Frontal cortex (tissue), 4 donors: Measurements from ENCODE around the gene CHCHD6. TPM values are rescaled to one million over a fixed set of nuclear protein-coding genes. Genes with fewer than 3 reads are reported as not detected.

Experiments
- DNase-seq, 2 donors: peaks; one replicate each; pipeline ENCODE4 v3.0.0; 2012; ENCODE audit warnings: low spot score in 2 of 2
- FAIRE-seq: peaks from 2 replicates; lab custom pipeline; 2012; peaks lifted over from hg19 to GRCh38; lab: Jason Lieb, UNC
- total RNA-seq: library from RNA; depleted of rRNA; stranded (reverse); fragments of >200 nt; gene quantifications from one replicate; pipeline ENCODE4 v1.2.3, GENCODE V29; 2014
- donor health status: control.
- donor health status: control.
- donor health status: control.

Gene CHCHD6
- total RNA-seq, 1 donor from 2014 or later = 33.8 TPM

DNA sequence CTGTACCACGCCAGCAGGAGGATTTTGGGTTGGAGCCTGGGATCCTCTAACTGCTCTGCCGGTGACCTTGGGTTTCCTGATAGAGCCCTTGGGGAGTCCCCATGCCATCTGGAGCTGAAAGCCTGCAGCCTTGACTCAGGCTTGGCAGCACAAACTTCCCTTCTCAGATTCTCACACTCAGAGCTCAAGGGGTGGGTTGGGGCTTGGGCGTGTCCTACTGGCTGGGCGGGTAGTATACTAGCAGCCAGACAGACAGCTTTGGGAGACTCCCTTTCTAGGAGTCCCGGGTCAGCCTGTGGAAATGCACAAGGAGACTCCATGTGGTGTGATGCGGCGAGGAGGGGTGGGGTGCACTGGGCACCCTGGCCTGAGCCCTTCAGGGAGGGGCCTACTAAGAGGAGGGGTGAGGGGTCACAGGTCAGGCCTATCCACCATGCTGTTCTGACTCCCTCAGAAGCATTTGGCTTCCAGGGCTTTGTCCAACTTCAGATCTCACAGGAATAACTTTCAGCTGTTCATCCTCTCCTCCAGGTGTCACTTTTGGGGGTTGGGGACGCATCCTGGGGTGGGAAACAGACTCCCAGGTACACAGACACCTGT is 257.3 kb downstream of the CHCHD6 start:
- no peak for DNase-seq
- FAIRE-seq = no peak

- DNase-seq (no peak), FAIRE-seq (no peak)
These were observed 257.9 kb downstream of the CHCHD6 start for GRCh38 chr3:126961791-126962461.

GRCh38 chr3:126962756-126963155 is 258.7 kb downstream of the CHCHD6 start:
- DNase-seq (no peak), FAIRE-seq (no peak)

DNA sequence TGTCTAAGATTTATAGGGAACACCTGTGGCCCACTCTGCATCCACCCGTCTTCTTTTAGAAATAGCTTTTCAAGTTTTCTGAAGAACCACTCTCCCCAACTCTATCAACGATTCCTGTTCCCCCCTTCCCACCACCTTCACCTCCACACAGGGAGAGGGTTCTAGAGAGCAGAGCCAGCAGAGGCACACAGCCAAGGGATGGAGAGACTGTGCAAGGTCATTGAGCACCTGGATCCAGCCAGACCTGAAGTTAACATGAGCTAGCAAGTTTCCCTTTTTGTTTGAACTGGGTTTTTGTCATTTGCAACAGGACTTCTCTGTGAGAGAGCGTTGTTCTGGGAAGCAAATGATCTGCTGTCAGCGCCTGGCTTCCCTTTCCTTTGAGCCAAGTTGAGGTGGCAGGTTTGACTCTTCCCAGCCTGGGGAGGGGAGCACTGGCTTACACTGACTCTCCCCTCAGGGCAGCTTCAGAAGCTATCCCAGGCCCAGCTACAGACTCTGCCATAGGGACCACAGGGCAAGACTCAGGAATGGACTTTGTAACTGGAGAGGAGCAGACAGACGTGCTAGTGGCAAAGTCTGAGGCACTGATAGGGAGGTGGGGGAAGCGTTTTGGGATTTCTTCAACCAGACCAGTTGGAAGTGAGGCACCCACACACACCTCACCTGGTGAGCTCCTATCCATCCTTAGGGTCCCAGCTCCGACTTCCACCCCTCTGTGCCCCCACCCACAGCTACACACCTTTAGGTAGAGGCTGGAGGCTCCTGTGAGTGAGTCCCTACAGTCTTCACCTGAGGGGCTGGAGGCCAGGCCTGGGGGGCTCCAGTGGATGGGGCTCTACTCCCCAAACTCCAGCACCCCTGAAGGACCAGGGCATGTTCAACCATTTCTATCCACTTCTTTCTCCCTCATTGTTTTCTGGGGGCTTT is 259.5 kb downstream of the CHCHD6 start:
- no peak for FAIRE-seq
- DNase-seq = no peak

GRCh38 chr3:126964261-126964660 is 260.2 kb downstream of the CHCHD6 start:
- DNase-seq = no peak
- no peak for FAIRE-seq

GRCh38 chr3:126964950-126965349 is 260.9 kb downstream of the CHCHD6 start:
- DNase-seq (no peak), FAIRE-seq (no peak)

DNA sequence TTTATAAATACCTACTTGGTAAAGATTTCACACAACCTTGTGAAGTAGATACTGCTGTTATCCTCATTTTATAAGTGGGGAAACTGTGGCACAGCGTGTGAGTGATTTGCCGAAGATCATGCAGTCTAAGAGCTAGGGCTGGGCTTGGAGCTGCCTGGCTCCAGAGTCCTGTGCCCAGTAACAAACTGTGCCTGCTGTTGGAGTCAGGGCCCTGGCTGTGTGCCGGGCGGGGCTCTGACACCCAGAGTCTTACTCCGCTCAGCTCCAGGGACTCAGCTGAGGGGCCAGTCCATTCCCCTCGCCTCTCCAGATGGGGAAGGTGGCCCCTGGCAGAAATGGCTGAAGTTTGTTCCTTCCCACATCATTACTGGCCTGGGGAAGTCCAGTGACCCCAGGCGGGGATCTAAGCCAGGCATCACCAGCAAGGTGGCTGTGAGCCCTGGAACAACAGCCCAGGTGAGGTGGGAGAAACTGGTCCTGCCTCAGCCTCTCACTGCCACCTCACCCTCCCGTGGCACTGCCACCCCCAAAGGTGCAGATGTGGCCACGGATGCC is 261.6 kb downstream of the CHCHD6 start:
- FAIRE-seq = no peak
- no peak for DNase-seq

DNA sequence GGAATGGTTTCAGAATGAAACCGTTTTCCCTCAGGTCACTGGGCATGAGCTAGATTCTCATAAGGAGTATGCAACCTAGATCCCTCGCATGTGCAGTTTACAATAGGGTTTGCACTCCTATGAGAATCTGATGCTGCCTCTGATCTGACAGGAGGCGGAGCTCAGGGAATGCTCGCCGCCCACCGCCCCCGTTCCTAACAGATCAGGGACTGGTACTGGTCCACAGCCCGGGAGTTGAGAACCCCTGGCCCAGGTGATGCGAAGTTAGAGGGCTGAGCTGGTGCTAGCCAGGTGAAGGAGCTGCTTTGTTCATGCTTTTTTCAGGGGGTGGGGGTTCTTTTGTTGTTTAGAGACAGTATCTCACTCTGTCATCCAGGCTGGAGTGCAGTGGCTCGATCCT is 263.3 kb downstream of the CHCHD6 start:
- FAIRE-seq = no peak

GRCh38 chr3:126968391-126969390 is 264.7 kb downstream of the CHCHD6 start:
- DNase-seq (no peak), FAIRE-seq (no peak)

More for the DNA sequence above, 263.3 kb downstream of the CHCHD6 start:
- no peak for DNase-seq

GRCh38 chr3:126969586-126969985 is 265.5 kb downstream of the CHCHD6 start:
- FAIRE-seq = no peak

DNA sequence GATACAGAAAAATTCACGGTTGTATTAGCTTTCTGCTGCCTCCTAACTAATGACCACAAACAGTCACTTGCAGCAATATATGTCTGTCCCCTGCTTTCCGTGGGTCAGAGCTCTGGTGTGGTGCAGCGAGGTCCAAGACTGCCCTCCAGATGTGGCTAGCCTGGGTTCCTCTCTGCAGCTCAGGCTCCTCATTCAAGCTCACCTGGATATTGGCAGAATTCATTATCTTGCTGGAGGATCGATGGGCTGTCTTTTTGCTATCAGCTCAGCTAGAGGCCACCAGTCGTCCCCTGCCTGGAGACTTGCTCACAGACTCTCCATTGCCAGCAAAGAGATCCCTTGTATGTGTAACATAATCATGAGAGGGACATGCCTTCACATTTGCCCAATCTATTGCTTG is 266.1 kb downstream of the CHCHD6 start:
- no peak for DNase-seq
- FAIRE-seq = no peak

More at GRCh38 chr3:126969586-126969985, 265.5 kb downstream of the CHCHD6 start:
- DNase-seq = no peak

GRCh38 chr3:126970921-126971320 is 266.9 kb downstream of the CHCHD6 start:
- no peak for FAIRE-seq
- no peak for DNase-seq

GRCh38 chr3:126971891-126972351 is 267.9 kb downstream of the CHCHD6 start:
- FAIRE-seq (no peak), DNase-seq (no peak)

DNA sequence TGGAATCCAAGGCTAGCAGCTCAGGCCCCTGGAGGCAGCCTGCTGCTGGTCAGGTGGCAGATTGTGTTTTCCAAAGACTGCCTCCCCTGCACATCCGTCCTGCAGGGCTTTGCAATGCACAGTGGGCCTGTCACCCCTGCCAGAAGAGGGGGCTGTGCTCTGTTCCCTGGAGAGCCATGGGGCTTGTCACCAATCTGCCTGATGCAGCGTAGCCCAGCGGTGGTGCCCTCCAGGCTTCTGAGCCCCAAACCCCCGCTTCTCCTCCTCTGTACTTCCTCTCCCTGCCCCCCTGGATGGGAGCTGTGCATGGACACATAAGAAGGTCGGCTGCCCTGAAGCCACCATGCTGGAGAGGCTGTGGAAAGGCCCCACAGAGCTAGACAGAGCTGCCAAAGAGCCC is 268.8 kb downstream of the CHCHD6 start:
- no peak for FAIRE-seq
- no peak for DNase-seq

DNA sequence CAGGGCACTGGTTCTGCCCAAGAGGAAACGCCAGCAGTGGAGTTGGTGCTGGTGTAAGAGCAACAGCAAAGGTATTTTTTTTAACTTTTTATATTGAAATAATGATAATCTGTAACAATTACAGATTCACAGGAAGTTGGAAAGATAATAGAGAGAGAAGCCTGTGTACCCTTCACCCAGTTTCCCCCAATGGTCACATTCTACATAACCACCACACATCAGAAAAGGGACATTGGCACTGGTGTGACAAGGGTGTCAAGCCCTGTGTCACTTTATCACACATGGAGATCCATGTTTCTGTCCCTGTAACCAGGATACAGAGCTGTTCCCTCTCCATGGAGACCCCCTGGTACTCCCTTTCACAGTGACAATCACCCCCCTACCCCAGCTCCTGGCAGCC is 269.8 kb downstream of the CHCHD6 start:
- FAIRE-seq (no peak), DNase-seq (no peak)

GRCh38 chr3:126974756-126975155 is 270.7 kb downstream of the CHCHD6 start:
- no peak for DNase-seq
- FAIRE-seq = no peak

DNA sequence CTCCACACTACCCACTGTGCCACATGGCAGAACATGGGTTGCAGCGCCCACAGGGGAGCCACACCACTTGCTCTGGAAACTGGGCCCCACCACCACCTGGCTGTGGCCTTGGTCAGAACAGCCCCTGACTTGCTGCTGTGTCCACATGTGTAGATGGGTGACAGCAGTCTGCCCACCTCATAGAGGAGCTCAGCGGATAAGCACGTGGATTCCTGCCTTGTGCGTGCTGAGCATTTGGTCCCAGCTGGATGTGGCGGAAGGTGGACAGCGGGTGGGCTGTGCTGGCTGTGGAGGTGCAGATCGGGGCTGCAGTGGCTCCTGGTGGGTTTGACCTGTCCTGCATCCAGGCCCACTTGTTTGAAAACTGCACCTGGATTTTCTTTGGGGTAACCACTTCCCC is 272.9 kb downstream of the CHCHD6 start:
- no peak for FAIRE-seq
- DNase-seq = no peak

DNA sequence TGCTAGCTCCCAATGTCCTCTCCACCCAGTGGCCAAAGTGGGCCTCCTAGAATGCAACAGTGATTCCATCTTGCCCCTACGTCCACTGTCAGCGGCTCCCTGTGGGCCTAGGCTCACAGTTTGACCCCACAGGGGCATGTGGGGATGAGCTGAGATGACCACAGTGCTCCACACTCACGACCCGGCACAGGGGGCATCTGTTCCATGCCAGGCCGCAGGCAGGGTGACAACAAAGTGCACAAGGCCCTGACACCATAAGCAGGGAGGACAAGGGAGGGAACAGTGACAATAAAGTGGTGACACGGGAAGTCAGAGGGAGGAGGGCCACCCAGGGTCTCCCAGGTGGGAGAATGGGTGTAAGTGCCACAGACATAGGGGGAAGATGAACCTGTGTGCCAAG is 273.8 kb downstream of the CHCHD6 start:
- no peak for FAIRE-seq

DNA sequence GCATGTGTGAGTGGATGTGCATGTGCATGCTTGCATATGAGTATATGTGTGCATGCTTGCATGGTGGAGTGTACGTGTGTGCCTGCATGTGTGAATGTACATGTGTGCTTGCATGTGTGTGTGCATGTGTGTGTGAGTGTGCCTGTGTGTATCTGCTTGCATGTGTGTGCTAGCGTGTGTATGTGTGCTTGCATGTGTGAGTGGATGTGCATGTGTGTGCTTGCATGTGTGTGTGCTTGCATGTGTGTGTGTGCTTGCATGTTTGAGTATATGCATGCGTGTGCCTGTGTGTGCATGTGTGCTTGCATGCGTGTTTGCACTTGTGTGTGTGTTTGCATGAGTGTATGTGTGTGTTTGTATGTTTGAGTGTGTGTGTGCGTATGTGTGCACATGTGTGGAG is 274.3 kb downstream of the CHCHD6 start:
- FAIRE-seq = no peak
- no peak for DNase-seq

More for the DNA sequence above, 273.8 kb downstream of the CHCHD6 start:
- no peak for DNase-seq
